NK-92 treated with Interleukin-12 subunit alpha and Interleukin-12 subunit beta, amount 100 ng/mL, for 24 hours (cell line): ENCODE measurements around the gene PRKCA.

Experiments
- DNase-seq: peaks from one replicate; lab custom pipeline; 2025; lab: John Stamatoyannopoulos, UW

Gene PRKCA

DNA sequence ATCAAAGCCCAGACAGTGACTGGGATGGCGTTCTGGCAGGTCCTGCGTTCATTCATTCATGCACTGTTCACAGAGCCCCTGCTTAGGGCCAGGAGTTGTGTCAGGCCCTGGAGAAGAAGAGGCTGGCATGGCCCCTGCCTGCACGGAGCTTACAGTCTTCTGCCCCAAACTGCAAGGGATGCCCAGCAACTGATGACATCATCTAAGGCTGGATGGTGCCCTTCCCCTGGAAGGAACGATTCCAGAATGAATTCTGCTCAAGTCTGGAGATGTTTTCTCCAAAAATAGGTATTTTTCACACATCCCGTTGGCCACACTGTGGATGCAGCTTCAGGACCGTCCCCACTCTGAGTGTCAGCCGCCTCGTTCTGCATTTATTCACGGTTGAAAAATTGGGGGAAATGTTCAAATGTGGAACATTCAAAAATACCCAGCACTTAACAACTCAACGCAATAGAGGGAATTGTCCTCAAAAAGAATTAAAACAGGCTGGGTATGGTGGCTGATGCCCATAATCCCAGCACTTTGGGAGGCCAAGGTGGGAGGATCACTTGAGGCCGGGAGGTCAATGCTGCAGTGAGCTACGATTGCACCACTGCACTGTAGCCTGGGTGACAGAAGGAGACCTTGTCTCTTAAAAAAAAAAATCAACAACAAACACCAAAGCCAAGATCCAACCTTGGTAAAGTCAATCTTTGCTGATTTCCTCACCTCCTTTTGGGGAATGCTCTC lies 508.7 kb downstream of the PRKCA start:
- DNase-seq, result no peak

- DNase-seq, result no peak
Measured at GRCh38 chr17:66811683-66812054, 509.3 kb downstream of the PRKCA start.

- no peak for DNase-seq
Measured at GRCh38 chr17:66812571-66812970, 510.2 kb downstream of the PRKCA start.

- DNase-seq, result no peak
Measured at GRCh38 chr17:66813296-66813695, 510.9 kb downstream of the PRKCA start.

DNA sequence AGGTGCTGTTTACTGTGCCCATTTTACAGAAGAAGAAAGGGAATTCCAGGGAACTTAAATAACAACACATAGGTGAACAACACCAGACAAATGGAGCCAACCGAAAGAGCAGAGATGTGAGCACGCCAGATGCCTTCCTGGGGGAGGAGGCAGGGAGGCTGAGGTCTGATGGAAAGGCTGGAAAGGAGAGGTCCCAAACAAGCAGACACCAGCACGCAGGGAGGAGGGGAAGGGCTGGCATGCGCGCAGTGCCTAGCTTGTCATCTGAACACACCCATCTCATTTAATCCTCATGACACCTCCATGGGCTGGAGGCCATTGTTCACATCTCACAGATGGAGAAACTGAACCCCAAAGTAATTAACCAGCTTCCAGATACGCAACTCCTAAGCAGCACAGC lies 511.6 kb downstream of the PRKCA start:
- DNase-seq, result no peak

DNA sequence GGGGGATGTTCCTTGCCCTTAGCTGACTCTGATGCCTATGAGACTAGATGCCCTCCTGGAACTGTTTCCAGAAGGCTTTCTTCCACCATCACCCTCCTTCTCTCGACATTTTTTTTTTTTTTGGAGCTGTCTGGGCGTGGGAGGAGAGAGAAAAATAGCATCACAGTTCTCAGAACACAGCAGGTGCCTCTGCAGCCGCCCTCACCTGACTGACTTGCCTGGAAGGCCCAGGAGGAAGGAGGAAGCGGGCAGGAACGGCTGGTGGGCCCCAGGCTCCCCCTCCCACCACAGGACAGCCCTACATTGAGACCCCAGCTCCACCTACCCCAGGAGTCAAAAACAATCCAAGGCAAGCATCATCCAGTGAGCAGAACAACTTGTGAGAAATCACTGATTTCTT lies 512.2 kb downstream of the PRKCA start:
- no peak for DNase-seq

DNA sequence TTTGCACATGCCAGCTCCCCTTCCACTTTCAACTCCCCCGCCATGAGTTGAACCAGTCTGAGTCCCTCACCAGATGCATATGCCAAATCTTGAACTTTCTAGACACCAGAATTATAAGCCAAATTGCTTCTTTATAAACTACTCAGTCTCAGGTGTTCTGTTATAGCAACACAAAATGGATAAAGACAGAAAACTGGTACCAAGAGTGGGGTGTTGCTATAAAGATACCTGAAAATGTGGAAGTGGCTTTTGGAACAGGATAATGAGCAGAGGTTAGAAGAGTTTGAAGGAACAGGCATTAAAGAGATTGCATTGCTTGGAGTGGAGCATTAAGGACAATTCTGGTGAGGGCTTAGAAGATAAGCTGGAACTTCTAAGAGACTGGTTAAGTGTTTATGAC lies 515.3 kb downstream of the PRKCA start:
- DNase-seq, result no peak

- no peak for DNase-seq
Measured at GRCh38 chr17:66819466-66819865, 517.1 kb downstream of the PRKCA start.

DNA sequence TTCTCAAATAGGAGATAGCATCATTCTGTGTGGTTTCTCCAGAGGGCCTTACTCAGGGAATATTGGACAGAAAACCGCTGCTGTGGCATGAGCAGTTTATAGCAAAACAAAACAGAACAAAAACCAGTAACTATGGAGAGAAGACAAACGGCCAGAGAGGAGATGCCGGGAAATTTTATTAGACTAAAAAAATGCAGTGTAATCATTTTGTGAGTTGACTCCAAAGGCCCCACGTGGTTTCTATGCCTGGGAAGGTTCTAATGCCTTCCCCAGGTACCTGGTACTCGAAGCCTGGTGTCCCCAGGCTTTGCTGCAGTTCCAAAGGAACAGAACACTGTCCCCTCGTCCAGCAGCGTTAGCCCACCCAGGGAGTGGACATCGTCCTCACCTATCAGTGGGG lies 519.6 kb downstream of the PRKCA start:
- DNase-seq, result no peak

DNA sequence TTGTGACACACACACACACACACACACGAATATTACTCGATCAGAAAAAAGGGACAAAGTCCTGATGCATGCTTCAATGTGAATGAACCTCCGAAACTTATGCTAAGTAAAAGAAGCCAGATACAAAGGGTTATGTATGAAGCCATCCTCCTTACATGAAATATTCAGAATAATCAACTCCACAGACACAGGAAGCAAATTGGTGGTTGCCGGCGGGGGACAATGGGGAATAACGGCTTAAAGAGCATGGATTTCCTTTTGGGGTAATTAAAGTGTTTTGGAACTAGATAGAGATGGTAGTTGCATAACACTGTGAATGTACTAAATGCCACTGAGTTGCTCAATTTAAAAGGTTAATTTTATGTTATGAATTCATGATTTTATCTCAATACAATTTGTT lies 524.4 kb downstream of the PRKCA start:
- no peak for DNase-seq

DNA sequence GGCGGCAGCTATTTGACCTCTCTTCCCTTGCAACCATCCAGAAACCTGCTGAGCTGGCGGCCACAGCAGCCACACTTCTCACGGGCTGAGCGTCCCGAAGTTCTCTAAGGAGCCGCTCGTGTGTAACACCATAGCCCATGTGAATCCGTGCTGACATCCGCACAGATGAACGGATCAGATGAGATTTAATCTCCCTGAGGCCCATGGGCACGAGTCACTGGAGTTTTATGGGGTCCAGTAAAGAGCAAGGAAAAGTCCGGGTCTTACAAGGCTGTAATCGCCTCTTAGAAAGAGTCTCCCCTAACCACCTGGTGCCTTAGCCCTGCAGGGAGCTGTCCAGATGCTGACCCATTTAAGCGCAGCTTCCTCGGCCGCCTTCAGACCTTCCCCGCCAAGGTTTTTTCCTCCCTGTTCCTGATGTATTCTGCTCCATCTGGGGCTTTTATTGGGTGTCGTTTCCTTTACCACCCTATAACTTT lies 527.0 kb downstream of the PRKCA start:
- DNase-seq, result no peak

DNA sequence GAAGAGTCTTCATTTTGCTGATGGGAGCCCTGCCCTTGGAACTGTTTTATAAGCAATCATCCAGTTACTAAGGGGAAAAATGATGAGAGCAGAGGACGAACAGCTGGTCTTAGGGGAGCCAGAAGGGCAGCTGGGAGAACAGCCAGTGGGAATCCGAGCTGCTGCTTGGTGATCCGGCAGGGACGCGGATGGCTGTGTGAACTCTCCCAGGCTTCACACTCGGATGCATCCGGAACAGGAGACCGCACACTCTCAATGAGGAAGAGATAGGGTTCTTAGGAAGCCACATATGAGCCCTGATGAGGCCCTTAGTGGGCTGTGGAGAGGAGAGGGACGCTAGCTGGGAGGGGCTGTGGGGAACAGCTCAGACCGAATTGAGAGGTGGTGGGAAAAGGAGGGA lies 527.5 kb downstream of the PRKCA start:
- no peak for DNase-seq

GRCh38 chr17:66830451-66830850 lies 528.0 kb downstream of the PRKCA start:
- DNase-seq, result no peak

GRCh38 chr17:66831383-66832210 lies 529.2 kb downstream of the PRKCA start:
- DNase-seq, result no peak

DNA sequence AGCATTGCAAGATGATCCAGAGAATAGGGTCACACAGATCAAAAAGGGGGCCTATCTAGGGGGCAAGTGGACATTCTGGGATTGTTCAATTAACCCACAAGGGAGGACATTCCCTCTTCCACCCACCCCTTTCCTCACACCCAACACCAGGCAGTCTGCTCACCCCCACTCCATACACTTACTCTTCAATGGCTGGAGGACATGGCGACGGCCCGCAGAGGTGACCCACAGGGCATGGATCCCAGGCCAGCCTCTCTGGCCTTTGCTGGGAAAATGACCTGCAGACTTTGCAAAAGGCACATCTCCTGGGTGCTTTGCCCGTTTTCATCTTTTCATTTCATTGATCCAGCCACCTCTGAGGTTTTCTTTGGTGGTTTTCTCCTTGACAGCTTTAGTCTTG lies 530.8 kb downstream of the PRKCA start:
- no peak for DNase-seq

- DNase-seq, result no peak
Measured at GRCh38 chr17:66834426-66834918, 532.1 kb downstream of the PRKCA start.

DNA sequence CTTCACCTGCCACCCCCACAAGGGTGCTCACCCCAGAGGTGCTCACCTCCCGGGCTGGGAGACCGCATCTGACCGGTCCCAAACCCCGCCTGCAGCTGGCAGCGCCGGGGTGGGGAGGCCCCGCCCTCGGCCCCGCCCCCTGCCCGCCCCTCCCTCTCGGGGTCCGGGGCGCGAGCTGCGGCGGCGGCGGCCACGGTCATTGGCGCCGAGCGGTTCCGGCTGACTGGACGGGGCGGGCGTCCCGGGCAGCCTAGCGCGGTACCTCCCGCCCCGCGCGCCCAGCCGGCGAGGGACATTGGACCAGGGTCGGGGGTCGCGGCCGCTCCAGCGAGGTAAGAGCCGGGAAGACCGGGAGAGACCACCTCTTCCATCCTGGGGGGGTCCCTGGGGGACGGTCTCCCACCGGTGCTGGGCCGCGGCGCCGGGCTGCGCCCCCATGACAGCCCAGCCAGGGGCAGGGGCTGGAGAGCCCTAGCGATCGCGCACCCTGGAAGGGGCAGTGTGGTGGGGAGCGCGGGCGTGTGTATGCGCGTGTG lies 532.6 kb downstream of the PRKCA start, which contains the start of gene CACNG5:
Gene CACNG5 (plus strand): TSS at position 199 of the 536 bp plus-strand sequence. CDS start 42,216 bp downstream, outside the sequence.
- DNase-seq, result no peak

DNA sequence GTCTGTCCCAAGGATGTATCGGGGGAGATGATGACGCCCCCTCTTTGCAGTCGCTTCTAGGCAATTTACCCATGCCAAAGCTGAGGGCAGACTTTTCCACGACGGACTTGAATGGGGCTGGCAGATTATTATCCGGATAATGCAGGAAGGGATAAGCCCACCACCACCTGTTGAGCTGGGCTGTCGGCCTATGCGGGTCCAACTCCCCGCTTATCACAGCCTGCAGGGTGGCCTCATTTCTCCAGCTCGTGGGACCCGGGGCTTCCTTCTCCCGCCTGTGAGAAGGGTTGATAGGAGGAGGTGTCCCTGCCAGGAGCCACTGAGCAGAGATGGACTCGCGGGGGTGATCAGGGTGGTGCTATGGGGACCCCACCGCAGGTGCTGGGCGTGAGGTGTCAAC lies 533.1 kb downstream of the PRKCA start:
- DNase-seq, result no peak

- no peak for DNase-seq
Measured at GRCh38 chr17:66836063-66837005, 533.9 kb downstream of the PRKCA start.

DNA sequence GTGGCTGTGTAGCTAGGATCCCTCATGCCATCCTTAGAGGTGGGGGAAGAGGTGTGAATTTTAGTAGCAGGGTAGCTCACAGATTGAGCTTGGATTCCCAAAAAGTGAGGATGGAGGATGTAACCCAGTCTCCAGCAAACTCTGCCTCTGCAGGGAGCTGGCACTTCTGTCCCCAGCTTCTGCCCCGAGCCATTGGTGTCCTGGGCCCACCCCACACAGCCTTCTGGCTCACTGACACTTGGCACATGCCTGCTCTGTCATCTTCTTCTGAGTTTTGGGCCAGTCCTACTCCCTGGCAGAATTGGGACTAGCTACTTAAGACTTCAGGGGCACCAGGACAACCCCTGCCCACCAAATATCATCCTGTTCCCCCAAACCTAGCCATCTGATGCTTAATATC lies 534.8 kb downstream of the PRKCA start:
- no peak for DNase-seq

DNA sequence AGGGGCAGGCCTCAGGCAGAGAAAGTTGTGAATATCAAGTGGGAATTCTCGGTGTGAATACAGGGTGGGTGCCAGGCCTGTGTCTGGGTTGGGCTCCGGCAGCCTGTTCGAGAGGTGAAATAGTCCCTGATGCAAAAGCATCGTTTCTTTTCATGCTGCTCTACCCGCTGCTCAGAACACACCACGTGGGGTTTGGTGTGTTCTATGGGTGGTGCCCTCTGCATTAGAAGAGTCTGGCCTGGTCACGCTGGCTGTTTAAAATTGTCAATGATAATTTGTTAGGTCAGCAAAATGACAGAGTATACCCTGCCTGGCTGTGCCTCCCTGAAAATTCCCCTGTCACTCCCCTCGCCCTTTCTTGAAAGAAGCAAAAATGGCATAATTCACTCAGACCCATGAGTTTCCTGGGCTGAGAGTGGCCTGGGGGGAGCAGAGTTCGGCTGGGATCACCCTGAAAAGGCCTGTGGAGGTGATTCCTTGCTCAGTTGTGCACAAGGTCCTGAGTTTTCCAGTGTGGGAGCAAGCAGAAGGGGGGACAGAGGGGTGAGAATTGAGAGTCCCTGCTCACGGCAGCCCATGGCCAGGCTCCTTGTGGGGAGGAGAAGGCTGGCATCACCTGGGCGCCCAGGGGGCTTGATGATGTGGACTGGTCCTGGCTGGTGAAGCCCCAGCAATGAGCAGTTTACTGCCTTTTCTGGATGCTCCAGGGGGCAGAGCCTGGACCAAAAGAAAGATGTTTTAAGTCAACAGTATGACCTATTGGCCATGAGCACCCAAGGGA lies 535.7 kb downstream of the PRKCA start:
- DNase-seq, result no peak
